Activated CD4-positive, alpha-beta T cell treated with anti-CD3 and anti-CD28 coated beads, Interleukin-2, amount 10 ng/mL, durations not matched to agents 7 days and 5 days (primary cell): ENCODE data around the gene PLXNA4. TPM values are rescaled to one million over a fixed set of nuclear protein-coding genes. Genes with fewer than 3 reads are reported as not detected.

Experiments
- CTCF ChIA-PET: fragments of 350-600 bp; sonication (Branson Sonifier 250); formaldehyde crosslinking; loops from one replicate; lab custom pipeline; 2021; ENCODE audit warnings: antibody characterized with exemption; lab: Charles Lee
- POLR2A ChIA-PET: fragments of 350-600 bp; sonication (Branson Sonifier 250); formaldehyde crosslinking; loops from one replicate; lab custom pipeline; 2021; ENCODE audit warnings: antibody characterized with exemption; lab: Charles Lee
- DNase-seq: peaks from one replicate; pipeline ENCODE4 v3.0.0-alpha.2; 2020
- H3K27ac Mint-ChIP-seq: one replicate; pipeline ENCODE4 v1.8.0; 2021; ENCODE audit warnings: mild to moderate bottlenecking, moderate library complexity, mixed read lengths
- H3K27me3 Mint-ChIP-seq: one replicate; pipeline ENCODE4 v1.8.0; 2021; ENCODE audit warnings: mixed read lengths
- H3K36me3 Mint-ChIP-seq: one replicate; pipeline ENCODE4 v1.8.0; 2021; ENCODE audit warnings: low read depth, mixed read lengths
- H3K4me1 Mint-ChIP-seq: one replicate; pipeline ENCODE4 v1.8.0; 2021; ENCODE audit warnings: mixed read lengths
- H3K4me3 Mint-ChIP-seq: one replicate; pipeline ENCODE4 v1.8.0; 2021; ENCODE audit warnings: mild to moderate bottlenecking, moderate library complexity, mixed read lengths
- H3K9me3 Mint-ChIP-seq: one replicate; pipeline ENCODE4 v1.8.0; 2021; ENCODE audit warnings: mixed read lengths
- total RNA-seq, 2 experiments: library from RNA; stranded (reverse); gene quantifications; one replicate each; pipeline ENCODE4 v1.2.3, GENCODE V29; 2021

The PLXNA4 gene
- total RNA-seq, 2 experiments from 2014 or later = 21.3 to 23.3 TPM

GRCh38 chr7:132113536-132114371, 462.5 kb downstream of the PLXNA4 start:
- Mint-ChIP-seq H3K4me3 (no peak overlapping the region), H3K9me3 (no peaks in the 10 kb centered on the region), H3K4me1 (no peaks in the 10 kb centered on the region), H3K27me3 (peaks cover 10% of the 10 kb centered on the region), H3K36me3 (no peaks in the 10 kb centered on the region), H3K27ac (no peak overlapping the region)
- no peak for DNase-seq
- CTCF ChIA-PET = interaction anchor here (0.9 to 1.0 kb wide), 2 partner anchors 10 to 20 kb away, joined by 3 to 5 read pairs; no protein-coding TSS in a partner anchor
- POLR2A ChIA-PET = no interaction called here

GRCh38 chr7:132112657-132113056, 463.6 kb downstream of the PLXNA4 start:
- no peak overlapping the region for H3K4me3 Mint-ChIP-seq
- ChIA-PET CTCF (interaction anchor here (0.9 to 1.0 kb wide), 2 partner anchors 9 to 21 kb away, joined by 3 to 5 read pairs; no protein-coding TSS in a partner anchor), POLR2A (no interaction called here)

GRCh38 chr7:132112106-132112505, 464.2 kb downstream of the PLXNA4 start:
- no peaks in the 10 kb centered on the region for H3K4me1 Mint-ChIP-seq
- no peaks in the 10 kb centered on the region for H3K9me3 Mint-ChIP-seq

More at GRCh38 chr7:132112657-132113056, 463.6 kb downstream of the PLXNA4 start:
- Mint-ChIP-seq H3K9me3 (no peaks in the 10 kb centered on the region), H3K27ac (no peak overlapping the region), H3K36me3 (no peaks in the 10 kb centered on the region), H3K4me1 (no peaks in the 10 kb centered on the region), H3K27me3 (peaks cover 6% of the 10 kb centered on the region)
- DNase-seq = no peak

GRCh38 chr7:132110692-132111091, 465.6 kb downstream of the PLXNA4 start:
- H3K36me3 Mint-ChIP-seq = no peaks in the 10 kb centered on the region
- no peaks in the 10 kb centered on the region for H3K9me3 Mint-ChIP-seq
- DNase-seq = no peak
- no peak overlapping the region for H3K4me3 Mint-ChIP-seq
- POLR2A ChIA-PET = no interaction called here
- CTCF ChIA-PET = no interaction called here
- no peaks in the 10 kb centered on the region for H3K4me1 Mint-ChIP-seq
- H3K27me3 Mint-ChIP-seq = peaks cover 6% of the 10 kb centered on the region
- H3K27ac Mint-ChIP-seq = no peak overlapping the region

More at GRCh38 chr7:132112106-132112505, 464.2 kb downstream of the PLXNA4 start:
- H3K36me3 Mint-ChIP-seq = no peaks in the 10 kb centered on the region
- ChIA-PET POLR2A (no interaction called here), CTCF (interaction anchor here (0.6 kb wide), 1 partner anchor 91 kb away, joined by 3 read pairs; no protein-coding TSS in a partner anchor)
- peaks cover 6% of the 10 kb centered on the region for H3K27me3 Mint-ChIP-seq
- DNase-seq = no peak
- no peak overlapping the region for H3K4me3 Mint-ChIP-seq
- no peak overlapping the region for H3K27ac Mint-ChIP-seq

- Mint-ChIP-seq H3K4me3 (no peak overlapping the region), H3K27ac (no peak overlapping the region), H3K4me1 (no peaks in the 10 kb centered on the region), H3K27me3 (peaks cover 6% of the 10 kb centered on the region), H3K9me3 (no peaks in the 10 kb centered on the region), H3K36me3 (no peaks in the 10 kb centered on the region)
- POLR2A ChIA-PET = no interaction called here
- CTCF ChIA-PET = no interaction called here
- DNase-seq = no peak
Measured at GRCh38 chr7:132109769-132110168, 466.5 kb downstream of the PLXNA4 start.

- no peaks in the 10 kb centered on the region for H3K9me3 Mint-ChIP-seq
- no peak for DNase-seq
- no peaks in the 10 kb centered on the region for H3K36me3 Mint-ChIP-seq
- CTCF ChIA-PET = no interaction called here
- POLR2A ChIA-PET = no interaction called here
- no peaks in the 10 kb centered on the region for H3K4me1 Mint-ChIP-seq
- no peak overlapping the region for H3K27ac Mint-ChIP-seq
- H3K4me3 Mint-ChIP-seq = no peak overlapping the region
- peaks cover 6% of the 10 kb centered on the region for H3K27me3 Mint-ChIP-seq
Measured at GRCh38 chr7:132108563-132108962, 467.7 kb downstream of the PLXNA4 start.

GRCh38 chr7:132106491-132106890, 469.8 kb downstream of the PLXNA4 start:
- CTCF ChIA-PET = no interaction called here
- H3K4me3 Mint-ChIP-seq = no peak overlapping the region
- H3K27ac Mint-ChIP-seq = no peak overlapping the region
- no peaks in the 10 kb centered on the region for H3K9me3 Mint-ChIP-seq
- peaks cover 6% of the 10 kb centered on the region for H3K27me3 Mint-ChIP-seq
- POLR2A ChIA-PET = no interaction called here
- H3K4me1 Mint-ChIP-seq = no peaks in the 10 kb centered on the region
- no peaks in the 10 kb centered on the region for H3K36me3 Mint-ChIP-seq
- DNase-seq = no peak

GRCh38 chr7:132105096-132105495, 471.2 kb downstream of the PLXNA4 start:
- Mint-ChIP-seq H3K27me3 (peaks cover 2% of the 10 kb centered on the region), H3K36me3 (no peaks in the 10 kb centered on the region), H3K9me3 (no peaks in the 10 kb centered on the region), H3K4me1 (no peaks in the 10 kb centered on the region), H3K27ac (no peak overlapping the region), H3K4me3 (no peak overlapping the region)
- CTCF ChIA-PET = interaction anchor here (0.5 to 2.0 kb wide), 2 partner anchors 8 to 21 kb away, joined by 4 to 5 read pairs; no protein-coding TSS in a partner anchor
- no peak for DNase-seq
- POLR2A ChIA-PET = no interaction called here

GRCh38 chr7:132103718-132104117, 472.6 kb downstream of the PLXNA4 start:
- Mint-ChIP-seq H3K36me3 (no peaks in the 10 kb centered on the region), H3K4me1 (no peaks in the 10 kb centered on the region), H3K27ac (no peak overlapping the region), H3K9me3 (no peaks in the 10 kb centered on the region), H3K4me3 (no peak overlapping the region), H3K27me3 (peaks cover 6% of the 10 kb centered on the region)
- no peak for DNase-seq
- ChIA-PET POLR2A (no interaction called here), CTCF (interaction anchor here (2.0 kb wide), 1 partner anchor 10 kb away, joined by 5 read pairs; no protein-coding TSS in a partner anchor)

GRCh38 chr7:132102942-132103341, 473.3 kb downstream of the PLXNA4 start:
- Mint-ChIP-seq H3K27ac (no peak overlapping the region), H3K36me3 (no peaks in the 10 kb centered on the region), H3K27me3 (peaks cover 7% of the 10 kb centered on the region), H3K4me3 (no peak overlapping the region), H3K9me3 (no peaks in the 10 kb centered on the region), H3K4me1 (no peaks in the 10 kb centered on the region)
- CTCF ChIA-PET = interaction anchor here (2.0 kb wide), 1 partner anchor 10 kb away, joined by 5 read pairs; no protein-coding TSS in a partner anchor
- DNase-seq = no peak
- POLR2A ChIA-PET = no interaction called here

- H3K4me1 Mint-ChIP-seq = no peaks in the 10 kb centered on the region
- H3K27ac Mint-ChIP-seq = no peak overlapping the region
- no peaks in the 10 kb centered on the region for H3K36me3 Mint-ChIP-seq
- CTCF ChIA-PET = no interaction called here
- no peak for DNase-seq
- H3K27me3 Mint-ChIP-seq = peaks cover 7% of the 10 kb centered on the region
- no peak overlapping the region for H3K4me3 Mint-ChIP-seq
- POLR2A ChIA-PET = no interaction called here
- no peaks in the 10 kb centered on the region for H3K9me3 Mint-ChIP-seq
Measured at GRCh38 chr7:132102391-132102790, 473.9 kb downstream of the PLXNA4 start.

GRCh38 chr7:132100981-132101380, 475.3 kb downstream of the PLXNA4 start:
- CTCF ChIA-PET = no interaction called here

GRCh38 chr7:132100483-132100882, 475.8 kb downstream of the PLXNA4 start:
- H3K9me3 Mint-ChIP-seq = no peaks in the 10 kb centered on the region

More at GRCh38 chr7:132100981-132101380, 475.3 kb downstream of the PLXNA4 start:
- POLR2A ChIA-PET = no interaction called here
- no peaks in the 10 kb centered on the region for H3K4me1 Mint-ChIP-seq
- H3K4me3 Mint-ChIP-seq = no peak overlapping the region
- H3K27ac Mint-ChIP-seq = no peak overlapping the region
- peaks cover 10% of the 10 kb centered on the region for H3K27me3 Mint-ChIP-seq
- DNase-seq = no peak
- H3K36me3 Mint-ChIP-seq = no peaks in the 10 kb centered on the region
- no peaks in the 10 kb centered on the region for H3K9me3 Mint-ChIP-seq

More at GRCh38 chr7:132100483-132100882, 475.8 kb downstream of the PLXNA4 start:
- Mint-ChIP-seq H3K27me3 (peaks cover 10% of the 10 kb centered on the region), H3K4me3 (no peak overlapping the region), H3K27ac (no peak overlapping the region), H3K4me1 (no peaks in the 10 kb centered on the region), H3K36me3 (no peaks in the 10 kb centered on the region)
- POLR2A ChIA-PET = no interaction called here
- CTCF ChIA-PET = no interaction called here
- no peak for DNase-seq
